ENCODE data around the gene WWOX.

The WWOX gene

GRCh38 chr16:78487471-78487870 lies 388.0 kb downstream of the WWOX start (continued):
- TF ChIP-seq OSR1 (CRISPR knock-in tag; IDR thresholded peaks at IDR 0.05) (no peak), ZC3H10 (CRISPR knock-in tag; IDR thresholded peaks at IDR 0.05) (no peak), SNAI2 (CRISPR knock-in tag; IDR thresholded peaks at IDR 0.05) (no peak), ZFP30 (CRISPR knock-in tag; IDR thresholded peaks at IDR 0.05) (no peak), TCF4 (CRISPR knock-in tag; IDR thresholded peaks at IDR 0.05; ENCODE audit: borderline replicate concordance) (no peak), POU6F1 (CRISPR knock-in tag; IDR thresholded peaks at IDR 0.05; ENCODE audit: borderline replicate concordance, low read depth) (no peak), ZNF565 (CRISPR knock-in tag; conservative IDR thresholded peaks at IDR 0.05; ENCODE audit: low read depth) (no peak)

DNA sequence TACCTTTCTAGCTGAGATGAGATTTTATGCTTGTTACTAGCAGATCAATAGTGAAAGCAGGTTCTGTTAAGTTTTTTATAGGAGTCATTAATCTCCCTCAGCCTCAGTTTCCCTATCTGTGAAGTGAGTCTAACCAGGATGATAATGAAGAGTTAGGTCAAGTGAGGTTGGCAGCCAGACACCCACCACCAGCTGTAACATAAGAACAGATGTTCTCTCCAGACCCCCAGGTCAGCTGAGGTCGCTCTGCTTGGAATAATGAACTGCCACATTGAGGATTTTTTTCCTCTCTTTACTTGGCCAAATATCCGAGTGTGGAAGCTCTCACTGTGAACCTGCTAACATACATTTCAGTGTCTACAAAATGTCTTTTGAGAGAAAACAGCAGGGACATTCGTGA lies 389.6 kb downstream of the WWOX start:
- TF ChIP-seq CSDC2 (CRISPR knock-in tag; IDR thresholded peaks at IDR 0.05) (no peak), ZNF8 (CRISPR knock-in tag; IDR thresholded peaks at IDR 0.05) (no peak), ZFP3 (CRISPR knock-in tag; IDR thresholded peaks at IDR 0.05) (no peak), ISL1 (CRISPR knock-in tag; IDR thresholded peaks at IDR 0.05) (no peak)
- ATAC-seq: no peak

- ATAC-seq: no peak
- TF ChIP-seq PATZ1 (CRISPR knock-in tag; IDR thresholded peaks at IDR 0.05; ENCODE audit: borderline replicate concordance) (no peak), ZFP3 (CRISPR knock-in tag; IDR thresholded peaks at IDR 0.05) (no peak), TSHZ2 (CRISPR knock-in tag; IDR thresholded peaks at IDR 0.05) (no peak), TOX (CRISPR knock-in tag; IDR thresholded peaks at IDR 0.05; ENCODE audit: borderline replicate concordance) (no peak)
Measured at GRCh38 chr16:78489631-78490030, 390.2 kb downstream of the WWOX start.

DNA sequence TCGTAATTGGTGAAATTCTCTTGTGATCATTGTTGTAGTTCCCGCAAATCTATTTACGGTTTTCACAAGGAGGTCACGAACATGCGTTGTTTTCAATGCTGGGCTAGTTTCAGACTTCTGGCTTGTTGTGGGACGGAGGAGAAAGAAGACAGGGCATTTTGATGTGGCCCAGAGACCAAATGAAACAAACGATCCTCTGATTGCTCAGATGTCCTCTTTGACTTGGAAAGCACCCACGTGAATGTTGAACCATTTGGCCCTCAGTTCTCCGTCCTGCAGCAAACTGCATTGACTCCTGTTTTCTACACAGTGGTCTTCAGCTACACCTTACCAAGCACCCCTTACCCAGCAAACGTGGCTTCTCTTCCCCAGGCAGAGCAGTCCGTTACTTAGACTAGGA lies 391.0 kb downstream of the WWOX start:
- no peak for ATAC-seq

More for the DNA sequence above, 391.0 kb downstream of the WWOX start:
- TF ChIP-seq PATZ1 (CRISPR knock-in tag; IDR thresholded peaks at IDR 0.05; ENCODE audit: borderline replicate concordance) (no peak), ZNF565 (CRISPR knock-in tag; conservative IDR thresholded peaks at IDR 0.05; ENCODE audit: low read depth) (no peak), CREB5 (CRISPR knock-in tag; IDR thresholded peaks at IDR 0.05; ENCODE audit: low read depth) (no peak), ARNTL (CRISPR knock-in tag; IDR thresholded peaks at IDR 0.05; ENCODE audit: borderline replicate concordance, low read depth) (no peak), OSR1 (CRISPR knock-in tag; IDR thresholded peaks at IDR 0.05) (no peak), ZFP30 (CRISPR knock-in tag; IDR thresholded peaks at IDR 0.05) (no peak)

Measured in SK-N-SH treated with all-trans-retinoic acid at 6 μM for 48 hours (cell line).